ENCODE measurements around the gene GFPT2.

Gene GFPT2

DNA sequence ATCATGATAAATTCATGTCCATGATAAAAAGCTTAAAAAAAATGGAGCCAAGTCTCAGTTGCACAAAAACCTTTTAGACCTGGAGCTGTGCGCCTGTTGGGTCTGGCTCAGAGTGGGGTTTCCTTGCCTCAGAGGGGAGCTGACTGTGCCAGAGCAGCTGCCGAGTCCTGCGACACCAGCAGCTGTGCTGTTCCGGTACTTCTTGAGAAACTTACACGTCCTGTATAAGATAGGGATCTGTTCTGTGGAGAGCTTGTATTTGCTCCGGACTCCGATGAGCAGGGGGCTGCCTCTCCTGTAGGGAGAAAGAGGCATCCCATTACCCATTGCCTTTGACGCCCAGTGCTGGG, 28.6 kb downstream of the GFPT2 start:
- no peak overlapping the region for H3K4me3 ChIP-seq (replicated peaks; ENCODE audit: low read depth, low read length)
- TF ChIP-seq, protein P1, sequence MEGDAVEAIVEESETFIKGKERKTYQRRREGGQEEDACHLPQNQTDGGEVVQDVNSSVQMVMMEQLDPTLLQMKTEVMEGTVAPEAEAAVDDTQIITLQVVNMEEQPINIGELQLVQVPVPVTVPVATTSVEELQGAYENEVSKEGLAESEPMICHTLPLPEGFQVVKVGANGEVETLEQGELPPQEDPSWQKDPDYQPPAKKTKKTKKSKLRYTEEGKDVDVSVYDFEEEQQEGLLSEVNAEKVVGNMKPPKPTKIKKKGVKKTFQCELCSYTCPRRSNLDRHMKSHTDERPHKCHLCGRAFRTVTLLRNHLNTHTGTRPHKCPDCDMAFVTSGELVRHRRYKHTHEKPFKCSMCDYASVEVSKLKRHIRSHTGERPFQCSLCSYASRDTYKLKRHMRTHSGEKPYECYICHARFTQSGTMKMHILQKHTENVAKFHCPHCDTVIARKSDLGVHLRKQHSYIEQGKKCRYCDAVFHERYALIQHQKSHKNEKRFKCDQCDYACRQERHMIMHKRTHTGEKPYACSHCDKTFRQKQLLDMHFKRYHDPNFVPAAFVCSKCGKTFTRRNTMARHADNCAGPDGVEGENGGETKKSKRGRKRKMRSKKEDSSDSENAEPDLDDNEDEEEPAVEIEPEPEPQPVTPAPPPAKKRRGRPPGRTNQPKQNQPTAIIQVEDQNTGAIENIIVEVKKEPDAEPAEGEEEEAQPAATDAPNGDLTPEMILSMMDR (IDR thresholded peaks at IDR 0.05; ENCODE audit: low read depth, low read length, missing control alignments) = no peak
- no peak for DNase-seq (ENCODE audit: extremely low read depth, low read depth)

DNA sequence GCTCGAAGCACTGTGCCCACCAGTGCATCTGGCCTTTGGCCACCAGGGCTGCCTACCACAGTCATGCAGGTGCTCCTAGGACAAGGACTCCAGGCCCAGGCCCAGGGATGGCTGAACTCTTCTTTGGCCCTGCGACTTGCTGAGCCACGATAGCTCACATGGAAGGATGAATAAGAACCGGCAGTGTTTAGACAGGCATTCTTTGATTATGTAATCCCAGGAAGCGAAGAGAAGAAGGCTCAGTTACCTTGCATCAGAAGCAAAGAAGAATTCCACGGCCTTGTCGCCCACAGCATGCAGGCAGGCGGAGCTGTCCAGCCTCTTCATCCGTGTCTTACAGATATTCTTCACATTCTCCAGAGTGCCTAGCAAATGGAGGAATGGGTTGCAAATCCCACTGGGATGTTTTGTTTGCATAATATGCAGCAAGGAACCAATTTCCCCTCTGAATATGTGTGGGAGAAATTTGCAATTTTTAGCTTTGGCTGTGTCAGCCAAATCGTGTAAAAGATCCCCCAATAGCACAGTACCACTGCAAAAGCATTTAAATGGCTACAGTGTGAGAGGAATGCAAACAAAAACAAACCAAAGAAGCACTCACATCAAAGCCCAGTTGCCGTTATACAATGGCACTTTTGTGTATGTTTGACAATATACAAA, 29.1 kb downstream of the GFPT2 start:
- no peak for DNase-seq (ENCODE audit: extremely low read depth, low read depth)
- TF ChIP-seq, protein P1 (IDR thresholded peaks at IDR 0.05; ENCODE audit: low read depth, low read length, missing control alignments) = no peak

DNA sequence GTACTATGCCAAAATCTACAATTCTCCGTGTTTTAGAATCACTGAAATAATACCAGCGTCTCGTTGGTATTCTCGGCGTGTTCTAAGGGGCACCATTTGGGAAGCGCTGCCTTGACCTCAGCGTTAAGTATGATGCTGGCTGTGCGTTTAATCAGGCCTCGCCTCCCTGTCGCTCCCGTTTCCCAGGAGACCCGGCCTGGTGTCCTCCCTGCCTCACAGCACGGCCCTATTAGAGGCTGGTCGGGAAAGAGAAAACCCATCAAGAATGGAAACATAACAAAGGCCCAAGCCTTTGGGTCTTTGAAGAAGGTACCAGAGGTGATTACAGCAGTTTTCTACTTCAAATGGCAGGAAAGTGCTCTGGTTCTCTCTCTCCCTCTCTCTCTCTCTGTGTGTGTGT, 30.0 kb downstream of the GFPT2 start:
- no peak overlapping the region for H3K4me3 ChIP-seq (replicated peaks; ENCODE audit: low read depth, low read length)
- DNase-seq (ENCODE audit: extremely low read depth, low read depth) = no peak
- TF ChIP-seq, protein P1 (IDR thresholded peaks at IDR 0.05; ENCODE audit: low read depth, low read length, missing control alignments) = no peak

More for the DNA sequence above, 29.1 kb downstream of the GFPT2 start:
- no peak overlapping the region for H3K4me3 ChIP-seq (replicated peaks; ENCODE audit: low read depth, low read length)

DNA sequence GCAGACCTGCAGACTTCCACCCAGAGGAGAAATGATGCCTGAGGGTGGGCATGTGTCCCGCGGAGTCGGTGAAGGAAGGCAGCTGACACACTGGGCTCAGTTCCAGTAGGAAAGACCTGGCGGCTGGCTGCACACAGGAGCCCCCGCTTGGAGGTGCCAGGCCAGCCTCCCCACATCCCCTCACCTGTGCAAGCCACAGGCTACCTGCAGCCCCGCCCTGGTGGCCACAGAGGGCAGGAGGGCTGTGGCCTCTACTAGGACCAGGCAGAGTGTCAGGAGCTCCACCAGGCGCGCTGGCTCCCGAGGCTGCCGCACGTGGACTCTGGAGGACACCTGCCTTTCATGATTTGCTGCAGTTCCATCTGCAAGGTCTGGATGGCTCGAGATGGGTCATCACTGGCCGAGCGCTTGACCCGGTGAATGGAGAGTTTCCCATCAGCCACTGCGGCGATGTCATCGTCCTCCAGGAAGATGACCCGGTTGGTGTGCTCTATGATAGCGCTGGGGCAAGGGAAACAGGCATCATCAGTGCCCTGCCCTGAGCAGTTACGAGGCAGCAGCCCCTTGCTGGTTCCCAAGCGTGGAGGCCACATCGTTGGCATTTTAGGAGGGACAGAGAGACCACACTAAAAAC, 34.6 kb downstream of the GFPT2 start:
- TF ChIP-seq, protein P1 (IDR thresholded peaks at IDR 0.05; ENCODE audit: low read depth, low read length, missing control alignments) = no peak
- H3K4me3 ChIP-seq (replicated peaks; ENCODE audit: low read depth, low read length) = no peak overlapping the region
- DNase-seq (ENCODE audit: extremely low read depth, low read depth) = no peak

- TF ChIP-seq, protein P1 (IDR thresholded peaks at IDR 0.05; ENCODE audit: low read depth, low read length, missing control alignments) = no peak
- DNase-seq (ENCODE audit: extremely low read depth, low read depth) = no peak
- no peak overlapping the region for H3K4me3 ChIP-seq (replicated peaks; ENCODE audit: low read depth, low read length)
Observed at GRCh38 chr5:180316586-180316985, 36.5 kb downstream of the GFPT2 start.

GRCh38 chr5:180315762-180316212, 37.3 kb downstream of the GFPT2 start:
- TF ChIP-seq, protein P1 (IDR thresholded peaks at IDR 0.05; ENCODE audit: low read depth, low read length, missing control alignments) = peak; percentile 99
- DNase-seq (ENCODE audit: extremely low read depth, low read depth) = no peak
- H3K4me3 ChIP-seq (replicated peaks; ENCODE audit: low read depth, low read length) = no peak overlapping the region

Measured in HFF-Myc (cell line).